GM12872 (cell line): ENCODE measurements around the gene TMPRSS13.

Source experiments
- CTCF ChIP-seq: IDR thresholded peaks from 3 replicates; pipeline ENCODE4 v1.5.1; 2011; ENCODE audit warnings: low read depth, mild to moderate bottlenecking, low read length, moderate library complexity; ENCODE audit not compliant: insufficient read depth

Gene TMPRSS13

GRCh38 chr11:117883063-117883462 is 46.1 kb downstream of the TMPRSS13 start:
- TF ChIP-seq CTCF: no peak

- no peak for TF ChIP-seq CTCF
Observed at GRCh38 chr11:117882311-117882905, 46.8 kb downstream of the TMPRSS13 start.

GRCh38 chr11:117881217-117881616 is 48.0 kb downstream of the TMPRSS13 start:
- TF ChIP-seq CTCF: no peak

GRCh38 chr11:117879516-117880480 is 49.4 kb downstream of the TMPRSS13 start:
- no peak for TF ChIP-seq CTCF

- TF ChIP-seq CTCF: no peak
Observed at GRCh38 chr11:117878939-117879475, 50.2 kb downstream of the TMPRSS13 start.

GRCh38 chr11:117878314-117878938 is 50.8 kb downstream of the TMPRSS13 start:
- TF ChIP-seq CTCF: no peak

- no peak for TF ChIP-seq CTCF
Observed at GRCh38 chr11:117877120-117877784, 52.0 kb downstream of the TMPRSS13 start.
